SK-N-SH (cell line): Measurements from ENCODE around the gene ALX3. TPM values are rescaled to one million over a fixed set of nuclear protein-coding genes. Genes with fewer than 3 reads are reported as not detected.

Source experiments
- CTCF ChIA-PET: fragments of 300-600, 350-600 bp; formaldehyde crosslinking; extraction: SDS; loops from one replicate; lab custom pipeline; 2021; lab: Yijun Ruan, JAX
- POLR2A ChIA-PET: fragments of 350-600 bp; sonication (Branson Sonifier 250); formaldehyde crosslinking; extraction: SDS; loops from one replicate; lab custom pipeline; 2020; ENCODE audit warnings: antibody characterized with exemption, inconsistent platforms; lab: Yijun Ruan, JAX
- DNase-seq: peaks from one replicate; pipeline ENCODE4 v3.0.0; 2012
- H2AFZ ChIP-seq: fragments of 200-600 bp; sonication (generic); 2 replicates; pipeline ENCODE4 v1.8.1; 2016; ENCODE audit warnings: antibody characterized with exemption, mild to moderate bottlenecking, low read depth
- H3F3A ChIP-seq: fragments of 200-600 bp; sonication (generic); replicated peaks from 2 replicates; pipeline ENCODE3; 2016; ENCODE audit warnings: antibody characterized with exemption, mild to moderate bottlenecking; ENCODE audit not compliant: insufficient read depth
- H3K27ac ChIP-seq, 2 experiments: fragments of 200-500 bp in 1 of 2; fragments of 200-600 bp in 1 of 2; sonication (Bioruptor generic) in 1 of 2; sonication (generic), shearing (Covaris generic) in 1 of 2; 2 replicates each; pipeline versions ENCODE4 v1.5.1 to v1.6.1; 2014 to 2016; ENCODE audit warnings: low read depth in 2 of 2, inconsistent platforms in 1 of 2, low read length in 1 of 2, mild to moderate bottlenecking in 1 of 2, mixed read lengths in 1 of 2
- H3K27me3 ChIP-seq: fragments of 200-600 bp; sonication (generic), shearing (Covaris generic); 2 replicates; pipeline ENCODE4 v1.6.1; 2016; ENCODE audit warnings: mixed run types; ENCODE audit not compliant: insufficient read depth
- H3K36me3 ChIP-seq, 2 experiments: fragments of 200-500 bp in 1 of 2; fragments of 200-600 bp in 1 of 2; sonication (Bioruptor generic) in 1 of 2; sonication (generic) in 1 of 2; replicated peaks in 1 of 2; 2 replicates each; pipeline versions ENCODE3 to v1.5.1; 2014 to 2016; ENCODE audit warnings: low read length in 1 of 2, mild to moderate bottlenecking in 1 of 2; ENCODE audit not compliant: insufficient read depth in 2 of 2, control insufficient read depth in 1 of 2
- H3K4me1 ChIP-seq, 2 experiments: fragments of 200-500 bp in 1 of 2; fragments of 200-600 bp in 1 of 2; sonication (Bioruptor generic) in 1 of 2; sonication (generic), shearing (Covaris generic) in 1 of 2; 2 replicates each; pipeline versions ENCODE4 v1.5.1 to v1.6.1; 2014 to 2016; ENCODE audit warnings: low read depth in 1 of 2, low read length in 1 of 2, mixed run types in 1 of 2; ENCODE audit not compliant: insufficient read depth in 2 of 2, control insufficient read depth in 1 of 2
- H3K4me2 ChIP-seq: fragments of 200-600 bp; sonication (generic), shearing (Covaris generic); 2 replicates; pipeline ENCODE4 v1.6.1; 2017; ENCODE audit warnings: mixed run types
- H3K4me3 ChIP-seq, 2 experiments: fragments of 200-500 bp in 1 of 2; fragments of 200-600 bp in 1 of 2; sonication (Bioruptor generic) in 1 of 2; sonication (generic), shearing (Covaris generic) in 1 of 2; 2 replicates each; pipeline versions ENCODE4 v1.5.1 to v1.8.1; 2014 to 2016; ENCODE audit warnings: low read depth in 2 of 2, inconsistent platforms in 1 of 2, low read length in 1 of 2, mild to moderate bottlenecking in 1 of 2, mixed read lengths in 1 of 2, moderate library complexity in 1 of 2
- H3K79me2 ChIP-seq: fragments of 200-600 bp; sonication (generic); 2 replicates; pipeline ENCODE4 v1.8.1; 2017; ENCODE audit warnings: mild to moderate bottlenecking; ENCODE audit not compliant: insufficient read depth
- H3K9ac ChIP-seq: fragments of 200-600 bp; sonication (generic); 2 replicates; pipeline ENCODE4 v1.6.1; 2017; ENCODE audit warnings: mixed run types
- H3K9me2 ChIP-seq: fragments of 200-600 bp; sonication (generic); 2 replicates; pipeline ENCODE4 v1.6.1; 2017; ENCODE audit warnings: mixed run types
- H3K9me3 ChIP-seq: fragments of 200-600 bp; sonication (generic); 2 replicates; pipeline ENCODE4 v1.6.1; 2017; ENCODE audit warnings: mixed run types, mild to moderate bottlenecking, moderate library complexity
- H4K20me1 ChIP-seq: fragments of 200-600 bp; sonication (generic); 2 replicates; pipeline ENCODE4 v1.6.1; 2017; ENCODE audit warnings: mild to moderate bottlenecking, mixed run types; ENCODE audit not compliant: insufficient read depth
- RAD21 ChIP-seq: IDR thresholded peaks from 2 replicates; pipeline ENCODE4 v1.6.1; 2012; ENCODE audit warnings: mild to moderate bottlenecking, low read length
- RCOR1 ChIP-seq: fragments of 150-350 bp; IDR thresholded peaks from 2 replicates; pipeline ENCODE4 v1.6.1; 2017; ENCODE audit warnings: antibody characterized with exemption, low read length
- SMC3 ChIP-seq: IDR thresholded peaks from 2 replicates; pipeline ENCODE4 v1.6.1; 2012; ENCODE audit warnings: low read depth, low read length, improper control_type of control experiment
- TEAD4 ChIP-seq: IDR thresholded peaks from 2 replicates; pipeline ENCODE4 v1.4.0; 2012; ENCODE audit warnings: mild to moderate bottlenecking, borderline replicate concordance; ENCODE audit not compliant: insufficient read depth
- WGBS: methylation state at CpG from one replicate; pipeline ENCODE4 v1.1.6; 2017; ENCODE audit warnings: low lambda C conversion rate; 5-methylcytosine and 5-hydroxymethylcytosine counted together
- polyA plus RNA-seq, 3 experiments: library from polyadenylated mRNA; depleted of rRNA; stranded (reverse); fragments of >200 nt; gene quantifications; 2 replicates each; pipeline ENCODE4 v1.2.3, GENCODE V29; 2012
- TF ChIP-seq, protein P1 (sequence below): IDR thresholded peaks from 2 replicates; pipeline ENCODE4 v1.6.1; 2012; ENCODE audit warnings: mild to moderate bottlenecking, low read depth, low read length, moderate library complexity
- TF ChIP-seq, protein P2 (sequence below): fragments of 200-600 bp; sonication (generic); IDR thresholded peaks from 2 replicates; pipeline ENCODE4 v1.6.1; 2017; ENCODE audit warnings: antibody characterized with exemption, mild to moderate bottlenecking, moderate library complexity

Gene ALX3
- polyA plus RNA-seq, 1 of the 3 experiments (the other 2 are of a cell fraction), result not detected

DNA sequence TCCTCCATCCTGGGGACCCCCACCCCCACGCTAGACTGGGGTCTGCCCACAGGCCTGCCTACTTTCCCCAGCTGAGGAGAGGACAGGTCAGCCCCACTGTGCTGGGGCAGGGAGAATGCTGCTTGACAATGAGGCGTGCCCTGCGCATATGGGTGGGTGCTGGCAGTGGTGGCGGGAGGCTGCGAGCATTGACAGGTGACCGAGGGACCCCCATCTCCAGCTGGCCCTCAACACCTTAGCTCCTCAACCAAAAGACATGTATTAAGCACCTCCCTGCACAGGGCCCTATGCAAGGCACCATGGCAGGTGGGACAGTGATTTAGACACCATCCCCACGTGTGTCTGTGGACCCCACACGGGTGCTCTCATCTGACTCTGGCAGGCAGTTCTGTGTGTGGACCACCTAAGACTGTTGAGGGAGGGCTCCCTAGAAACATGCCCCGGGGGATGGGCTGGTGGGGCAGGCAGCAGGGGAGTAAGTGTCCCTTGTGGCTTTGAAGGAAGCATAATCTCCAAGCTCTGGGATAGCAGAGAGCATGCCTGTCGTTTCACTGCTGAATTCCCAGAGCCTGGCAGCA is 18.4 kb upstream of the ALX3 start:
- no peaks in the 10 kb centered on the region for H4K20me1 ChIP-seq
- peak overlapping the region in 1 of 2 experiments; percentile 64; a peak in 1 of 4 replicates for H3K27ac ChIP-seq
- no peaks in the 10 kb centered on the region for H3F3A ChIP-seq
- no peaks in the 10 kb centered on the region for H3K9me3 ChIP-seq
- POLR2A ChIA-PET, result interaction anchor here (1.0 kb wide), 1 partner anchor 9 kb away, joined by 3 read pairs; no protein-coding TSS in a partner anchor
- H3K27me3 ChIP-seq, result no peaks in the 10 kb centered on the region
- no peak for DNase-seq
- WGBS, result 31% methylated on average over 2 of the region's 10 CpGs
- H2AFZ ChIP-seq, result no peak overlapping the region
- no peak overlapping the region for H3K4me2 ChIP-seq
- no peaks in the 10 kb centered on the region for H3K79me2 ChIP-seq
- no peak overlapping the region for H3K9ac ChIP-seq
- TF ChIP-seq, protein P1, sequence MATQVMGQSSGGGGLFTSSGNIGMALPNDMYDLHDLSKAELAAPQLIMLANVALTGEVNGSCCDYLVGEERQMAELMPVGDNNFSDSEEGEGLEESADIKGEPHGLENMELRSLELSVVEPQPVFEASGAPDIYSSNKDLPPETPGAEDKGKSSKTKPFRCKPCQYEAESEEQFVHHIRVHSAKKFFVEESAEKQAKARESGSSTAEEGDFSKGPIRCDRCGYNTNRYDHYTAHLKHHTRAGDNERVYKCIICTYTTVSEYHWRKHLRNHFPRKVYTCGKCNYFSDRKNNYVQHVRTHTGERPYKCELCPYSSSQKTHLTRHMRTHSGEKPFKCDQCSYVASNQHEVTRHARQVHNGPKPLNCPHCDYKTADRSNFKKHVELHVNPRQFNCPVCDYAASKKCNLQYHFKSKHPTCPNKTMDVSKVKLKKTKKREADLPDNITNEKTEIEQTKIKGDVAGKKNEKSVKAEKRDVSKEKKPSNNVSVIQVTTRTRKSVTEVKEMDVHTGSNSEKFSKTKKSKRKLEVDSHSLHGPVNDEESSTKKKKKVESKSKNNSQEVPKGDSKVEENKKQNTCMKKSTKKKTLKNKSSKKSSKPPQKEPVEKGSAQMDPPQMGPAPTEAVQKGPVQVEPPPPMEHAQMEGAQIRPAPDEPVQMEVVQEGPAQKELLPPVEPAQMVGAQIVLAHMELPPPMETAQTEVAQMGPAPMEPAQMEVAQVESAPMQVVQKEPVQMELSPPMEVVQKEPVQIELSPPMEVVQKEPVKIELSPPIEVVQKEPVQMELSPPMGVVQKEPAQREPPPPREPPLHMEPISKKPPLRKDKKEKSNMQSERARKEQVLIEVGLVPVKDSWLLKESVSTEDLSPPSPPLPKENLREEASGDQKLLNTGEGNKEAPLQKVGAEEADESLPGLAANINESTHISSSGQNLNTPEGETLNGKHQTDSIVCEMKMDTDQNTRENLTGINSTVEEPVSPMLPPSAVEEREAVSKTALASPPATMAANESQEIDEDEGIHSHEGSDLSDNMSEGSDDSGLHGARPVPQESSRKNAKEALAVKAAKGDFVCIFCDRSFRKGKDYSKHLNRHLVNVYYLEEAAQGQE, result no peak
- H3K9me2 ChIP-seq, result no peaks in the 10 kb centered on the region
- CTCF ChIA-PET, result interaction anchor here (0.7 to 51.7 kb wide), 20 partner anchors 8 to 407 kb away, joined by 3 to 1768 read pairs (median 6); partner anchors contain the start of genes STRIP1 and UBL4B
- H3K4me3 ChIP-seq, result no peak overlapping the region
- H3K4me1 ChIP-seq, result peaks cover 0 to 62% of the 10 kb centered on the region in 2 experiments; a peak in 2 of 4 replicates
- H3K36me3 ChIP-seq, result no peaks in the 10 kb centered on the region

DNA sequence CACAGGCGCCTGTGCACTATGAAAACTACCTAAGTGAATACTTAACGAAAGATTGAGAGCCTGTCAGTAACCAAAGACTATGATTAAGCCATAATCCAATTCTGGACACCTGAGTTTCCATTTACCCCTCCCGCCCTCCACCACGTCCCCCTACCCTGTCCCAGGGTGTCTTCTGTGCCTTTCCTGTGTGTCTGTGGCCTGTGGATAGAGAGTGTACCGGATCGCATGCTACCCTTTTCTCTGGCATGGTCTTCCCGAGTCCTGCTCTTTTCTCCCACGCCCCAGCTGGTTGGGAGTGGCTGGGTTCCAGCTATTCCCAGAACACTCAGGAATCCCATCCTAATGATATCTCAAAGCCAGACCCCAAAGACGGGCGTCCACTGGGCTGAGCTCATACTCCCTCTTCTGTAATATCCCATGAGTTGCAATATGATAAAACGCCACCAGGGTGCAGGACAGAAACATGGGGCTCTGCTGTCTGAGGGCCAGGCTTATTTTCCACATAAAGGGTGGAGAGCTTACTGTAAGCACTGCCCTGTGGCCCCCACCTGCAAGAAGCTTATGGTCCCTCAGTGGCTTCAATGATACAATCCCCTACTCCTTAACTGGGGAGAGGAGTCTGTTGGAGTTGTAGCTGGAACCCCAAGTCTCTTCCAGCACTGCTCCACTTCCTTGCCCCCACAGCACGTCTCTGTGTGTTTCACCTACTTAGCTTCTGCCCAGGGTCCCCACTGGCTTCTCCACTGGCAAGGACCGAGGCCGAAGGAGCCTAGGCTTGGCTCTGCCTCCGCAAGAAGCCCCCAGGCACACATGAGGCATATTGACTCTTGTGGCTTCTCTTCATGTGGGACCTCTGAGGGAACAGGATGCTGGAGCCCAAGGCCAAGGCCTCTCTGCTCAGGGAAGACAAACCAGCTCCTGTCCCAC is 17.6 kb upstream of the ALX3 start:
- H3K4me3 ChIP-seq, result no peak overlapping the region; a peak in 1 of 4 replicates
- no peaks in the 10 kb centered on the region for H3F3A ChIP-seq
- 46% methylated on average over 14 of the region's 15 CpGs for WGBS
- no peak overlapping the region for H2AFZ ChIP-seq
- TF ChIP-seq SMC3 (peak; percentile 69), RAD21 (peak; percentile 72), TEAD4 (no peak), RCOR1 (no peak)
- TF ChIP-seq, protein P2, sequence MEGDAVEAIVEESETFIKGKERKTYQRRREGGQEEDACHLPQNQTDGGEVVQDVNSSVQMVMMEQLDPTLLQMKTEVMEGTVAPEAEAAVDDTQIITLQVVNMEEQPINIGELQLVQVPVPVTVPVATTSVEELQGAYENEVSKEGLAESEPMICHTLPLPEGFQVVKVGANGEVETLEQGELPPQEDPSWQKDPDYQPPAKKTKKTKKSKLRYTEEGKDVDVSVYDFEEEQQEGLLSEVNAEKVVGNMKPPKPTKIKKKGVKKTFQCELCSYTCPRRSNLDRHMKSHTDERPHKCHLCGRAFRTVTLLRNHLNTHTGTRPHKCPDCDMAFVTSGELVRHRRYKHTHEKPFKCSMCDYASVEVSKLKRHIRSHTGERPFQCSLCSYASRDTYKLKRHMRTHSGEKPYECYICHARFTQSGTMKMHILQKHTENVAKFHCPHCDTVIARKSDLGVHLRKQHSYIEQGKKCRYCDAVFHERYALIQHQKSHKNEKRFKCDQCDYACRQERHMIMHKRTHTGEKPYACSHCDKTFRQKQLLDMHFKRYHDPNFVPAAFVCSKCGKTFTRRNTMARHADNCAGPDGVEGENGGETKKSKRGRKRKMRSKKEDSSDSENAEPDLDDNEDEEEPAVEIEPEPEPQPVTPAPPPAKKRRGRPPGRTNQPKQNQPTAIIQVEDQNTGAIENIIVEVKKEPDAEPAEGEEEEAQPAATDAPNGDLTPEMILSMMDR, result peak; percentile 66
- H3K79me2 ChIP-seq, result no peaks in the 10 kb centered on the region
- peak overlapping the region in 1 of 2 experiments; percentile 64; a peak in 1 of 4 replicates for H3K27ac ChIP-seq
- no peak overlapping the region for H3K9ac ChIP-seq
- H3K9me2 ChIP-seq, result no peaks in the 10 kb centered on the region
- no peak overlapping the region for H3K4me2 ChIP-seq
- peaks cover 0 to 55% of the 10 kb centered on the region in 2 experiments; a peak in 2 of 4 replicates for H3K4me1 ChIP-seq
- no peaks in the 10 kb centered on the region for H4K20me1 ChIP-seq
- no peaks in the 10 kb centered on the region for H3K27me3 ChIP-seq
- H3K36me3 ChIP-seq, result no peaks in the 10 kb centered on the region
- CTCF ChIA-PET, result interaction anchor here (0.6 to 51.7 kb wide), 24 partner anchors 9 to 408 kb away, joined by 3 to 1768 read pairs (median 5); partner anchors contain the start of genes STRIP1 and UBL4B
- DNase-seq, result peak; percentile 84
- POLR2A ChIA-PET, result interaction anchor here (0.9 to 1.2 kb wide), 3 partner anchors 9 to 28 kb away, joined by 3 to 4 read pairs (median 3); no protein-coding TSS in a partner anchor
- H3K9me3 ChIP-seq, result no peaks in the 10 kb centered on the region
